DMS153 (cell line): ENCODE results near the gene ZCWPW1.
"Not testable (repeated sequence)": the region's sequence is repeated elsewhere in the genome, so short reads cannot be mapped to it uniquely, and the experiment has no call there.

Source experiments
- DNase-seq: peaks from one replicate; lab custom pipeline; 2025; lab: John Stamatoyannopoulos, UW

The ZCWPW1 gene

GRCh38 chr7:100400041-100400440 lies 28.5 kb downstream of the ZCWPW1 start:
- DNase-seq: no peak

GRCh38 chr7:100398239-100398638 lies 30.3 kb downstream of the ZCWPW1 start:
- DNase-seq: no peak

- no peak for DNase-seq
These were observed 31.0 kb downstream of the ZCWPW1 start for GRCh38 chr7:100397315-100398081.

DNA sequence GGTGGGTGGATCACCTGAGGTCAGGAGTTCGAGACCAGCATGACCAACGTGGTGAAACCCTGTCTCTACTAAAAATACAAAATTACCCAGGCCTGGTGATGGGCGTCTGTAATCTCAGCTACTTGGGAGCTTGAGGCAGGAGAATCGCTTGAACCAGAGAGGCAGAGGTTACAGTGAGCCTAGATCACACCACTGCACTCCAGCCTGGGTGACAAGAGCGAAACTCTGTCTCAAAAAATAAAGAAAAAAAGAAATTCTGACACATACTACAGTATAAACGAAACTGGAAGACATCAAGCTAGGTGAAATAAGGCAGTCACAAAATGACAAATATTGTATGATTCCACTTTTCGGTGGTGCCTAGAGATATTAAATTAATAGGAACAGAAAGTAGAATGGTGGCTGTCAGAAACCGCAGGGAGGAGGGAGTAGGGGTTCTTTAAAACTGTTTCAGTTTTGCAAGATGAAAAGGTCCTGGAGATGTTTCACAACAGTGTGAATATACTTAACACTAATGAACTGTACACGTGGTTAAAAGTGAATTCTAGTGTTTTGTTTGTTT lies 32.0 kb downstream of the ZCWPW1 start:
- DNase-seq: no peak

- no peak for DNase-seq
These were observed 34.4 kb downstream of the ZCWPW1 start for GRCh38 chr7:100394077-100394476.

DNA sequence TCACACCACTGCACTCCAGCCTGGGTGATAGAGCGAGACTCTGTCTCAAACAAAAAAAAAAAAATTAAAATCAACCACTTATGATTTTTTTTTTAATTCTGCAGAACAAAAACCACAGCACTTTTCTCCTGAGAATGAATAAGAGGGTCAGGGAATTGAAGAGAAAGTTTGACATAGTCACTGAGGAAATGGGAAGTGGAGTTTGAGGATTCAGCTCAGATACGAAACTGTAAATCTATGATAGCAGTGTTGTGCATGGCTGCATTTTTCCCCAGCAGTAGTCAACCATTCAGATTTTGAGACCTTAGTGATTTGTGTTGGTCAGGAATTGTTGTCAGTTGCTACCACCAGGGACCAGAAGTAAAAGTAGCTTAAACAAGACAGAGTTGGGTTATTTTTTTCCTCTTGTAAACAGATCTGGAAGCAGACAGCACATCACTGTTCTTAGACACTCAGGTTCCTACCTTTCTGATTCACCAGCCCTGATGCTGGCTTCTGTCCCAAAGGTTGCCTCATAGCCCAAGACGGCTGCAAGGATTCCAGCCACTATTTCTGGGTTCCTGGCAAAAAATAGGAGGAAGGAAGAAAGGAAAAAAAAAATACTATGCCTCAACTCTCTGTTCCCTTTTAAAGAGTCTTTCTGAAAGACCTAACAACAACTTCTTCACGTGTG lies 35.1 kb downstream of the ZCWPW1 start:
- DNase-seq: no peak

DNA sequence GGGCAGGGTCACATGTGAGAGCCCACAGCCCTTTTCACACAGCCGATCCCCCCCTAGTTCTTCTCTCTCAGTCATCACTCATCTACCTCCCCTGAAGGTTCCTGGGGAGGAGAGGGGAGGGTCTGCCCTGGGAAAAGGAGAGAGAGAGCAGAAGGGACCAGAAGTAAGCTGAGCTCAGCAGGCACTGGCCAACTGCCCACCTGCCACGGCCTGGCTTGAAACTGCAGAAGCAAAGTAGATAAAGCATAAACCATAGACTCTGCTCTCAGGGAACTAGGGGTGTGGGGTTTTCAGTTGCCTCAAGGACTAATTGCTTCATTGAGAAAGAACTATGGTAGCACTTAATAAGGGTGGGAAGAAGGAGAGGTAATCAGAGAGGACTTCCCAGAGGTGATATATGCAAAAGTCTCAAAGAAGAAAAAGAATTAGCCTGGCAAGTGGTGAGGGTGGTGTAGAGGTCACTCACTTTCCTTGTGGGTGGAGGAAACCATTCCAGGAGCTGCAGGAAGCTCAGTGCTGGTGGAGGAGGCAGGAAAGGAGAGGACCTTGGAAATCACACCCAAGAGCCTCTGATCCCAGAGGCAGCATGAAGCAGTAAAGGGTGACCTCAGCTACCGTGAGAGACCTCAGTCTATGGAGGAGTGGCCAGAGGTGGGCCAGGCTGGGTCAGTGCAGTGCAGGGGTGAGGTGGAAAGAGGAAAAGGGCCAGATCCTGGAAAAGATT lies 38.1 kb downstream of the ZCWPW1 start:
- DNase-seq: no peak

GRCh38 chr7:100389437-100390088 lies 38.9 kb downstream of the ZCWPW1 start:
- DNase-seq: no peak

- no peak for DNase-seq
These were observed 40.8 kb downstream of the ZCWPW1 start for GRCh38 chr7:100387695-100388094.

DNA sequence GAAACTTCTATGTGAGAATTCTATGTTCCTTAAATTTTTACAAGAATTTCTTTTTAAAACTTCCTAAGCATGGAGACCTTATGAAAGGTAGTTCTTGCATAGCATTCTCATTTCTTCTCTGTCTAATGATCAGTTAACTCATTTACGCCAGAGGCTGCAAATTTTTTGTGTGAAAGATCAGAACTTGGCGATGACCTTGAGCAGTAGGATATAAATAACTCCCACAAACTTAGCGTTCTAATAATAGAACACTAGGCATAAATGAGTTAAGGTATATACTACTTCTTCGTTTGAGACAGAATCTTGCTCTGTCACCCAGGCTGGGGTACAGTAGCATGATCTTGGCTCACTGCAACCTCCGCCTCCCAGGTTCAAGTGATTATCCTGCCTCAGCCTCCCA lies 41.6 kb downstream of the ZCWPW1 start:
- DNase-seq: no peak

GRCh38 chr7:100384628-100385294 lies 43.7 kb downstream of the ZCWPW1 start:
- no peak for DNase-seq

GRCh38 chr7:100382234-100382853 lies 46.2 kb downstream of the ZCWPW1 start:
- DNase-seq: not testable (repeated sequence)

GRCh38 chr7:100381531-100382233 lies 46.8 kb downstream of the ZCWPW1 start:
- DNase-seq: not testable (repeated sequence)

DNA sequence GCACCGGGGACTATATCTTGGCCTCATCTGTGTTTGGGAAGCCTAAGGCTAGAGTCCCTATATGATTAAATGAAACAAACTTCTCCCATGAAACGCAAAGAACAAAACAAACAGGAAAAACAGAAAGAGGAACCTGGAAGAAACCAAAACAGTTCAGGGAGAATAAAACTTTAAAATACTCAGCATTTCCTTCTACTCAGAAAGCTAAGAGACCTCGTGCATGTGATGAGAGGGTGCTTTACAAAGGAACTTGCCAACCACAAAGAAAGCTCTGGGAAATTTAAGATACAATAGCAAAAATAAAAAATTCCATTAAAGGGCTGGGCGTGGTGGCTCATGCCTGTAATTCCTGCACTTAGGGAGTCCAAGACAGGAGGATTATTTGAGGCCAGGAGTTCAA lies 48.3 kb downstream of the ZCWPW1 start:
- DNase-seq: no peak

- no peak for DNase-seq
These were observed 50.3 kb downstream of the ZCWPW1 start for GRCh38 chr7:100378114-100378755.

- no peak for DNase-seq
These were observed 52.4 kb downstream of the ZCWPW1 start for GRCh38 chr7:100376066-100376465.

- DNase-seq: no peak
These were observed 53.9 kb downstream of the ZCWPW1 start for GRCh38 chr7:100374601-100375000.

GRCh38 chr7:100373870-100374598 lies 54.5 kb downstream of the ZCWPW1 start:
- DNase-seq: not testable (repeated sequence)

DNA sequence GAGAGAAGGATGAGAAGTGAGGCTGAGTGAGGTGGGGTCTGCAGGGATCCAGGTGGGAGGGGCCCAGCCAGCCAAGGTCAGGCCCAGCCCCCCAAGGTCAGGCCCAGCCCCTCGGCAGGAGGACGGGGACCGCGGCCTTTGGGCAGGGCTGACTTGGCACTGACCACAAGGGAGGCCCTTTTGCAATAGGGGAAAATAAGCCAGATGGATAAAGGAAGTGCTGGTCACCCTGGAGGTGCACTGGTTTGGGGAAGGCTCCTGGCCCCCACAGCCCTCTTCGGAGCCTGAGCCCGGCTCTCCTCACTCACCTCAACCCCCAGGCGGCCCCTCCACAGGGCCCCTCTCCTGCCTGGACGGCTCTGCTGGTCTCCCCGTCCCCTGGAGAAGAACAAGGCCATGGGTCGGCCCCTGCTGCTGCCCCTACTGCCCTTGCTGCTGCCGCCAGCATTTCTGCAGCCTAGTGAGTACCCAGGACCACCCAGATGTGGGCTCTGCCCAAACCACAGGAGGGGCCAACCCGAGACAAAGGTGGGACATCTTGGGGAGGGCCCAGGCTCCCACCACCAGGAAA lies 55.2 kb downstream of the ZCWPW1 start, which contains the start of gene PILRA:
PILRA (plus strand) TSS at position 227 of the 571 bp plus-strand sequence; CDS start at position 397, 170 bp downstream.
- no peak for DNase-seq
